Caki2 (cell line): ENCODE data around the gene DMWD. TPM values are rescaled to one million over a fixed set of nuclear protein-coding genes. Genes with fewer than 3 reads are reported as not detected.

Experiments
- total RNA-seq: library from RNA; depleted of rRNA; stranded (reverse); fragments of >200 nt; shearing (Covaris generic); gene quantifications from 2 replicates; pipeline ENCODE4 v1.2.3, GENCODE V29; 2014; ENCODE audit warnings: low replicate concordance; rRNA removed

Gene DMWD
- total RNA-seq, 1 experiment from 2014 or later, result 22.3 TPM

Other genes starting within 250 kb of the DMWD start
- gene OPA3, start 208.0 kb downstream of the DMWD start, total RNA-seq, result 9.4 and 14.1 TPM in 2 replicates
- not detected in 2 replicates for gene GPR4, start 190.6 kb downstream of the DMWD start, total RNA-seq
- 36.2 and 59.8 TPM in 2 replicates for gene EML2, start 153.4 kb downstream of the DMWD start, total RNA-seq
- 0.44 TPM in 1 of 2 replicates, not detected in the other for gene GIPR, start 124.6 kb downstream of the DMWD start, total RNA-seq
- 578 and 718 TPM in 2 replicates for gene SNRPD2, start 100.9 kb downstream of the DMWD start, total RNA-seq
- 31.2 and 35.6 TPM in 2 replicates for gene QPCTL, start 100.2 kb downstream of the DMWD start, total RNA-seq
- 21.0 and 22.0 TPM in 2 replicates for gene FBXO46, start 61.9 kb downstream of the DMWD start, total RNA-seq
- 0.35 TPM in 1 of 2 replicates, not detected in the other for gene MEIOSIN, start 59.4 kb downstream of the DMWD start, total RNA-seq
- gene SIX5, start 23.6 kb downstream of the DMWD start, total RNA-seq, result 14.3 and 15.2 TPM in 2 replicates
- gene DMPK, start 10.4 kb downstream of the DMWD start, total RNA-seq, result 4.8 and 9.1 TPM in 2 replicates
- not detected in 2 replicates for gene RSPH6A, start 22.5 kb upstream of the DMWD start, total RNA-seq
- 75.2 and 83.9 TPM in 2 replicates for gene SYMPK, start 70.3 kb upstream of the DMWD start, total RNA-seq
- 0.14 TPM in 1 of 2 replicates, not detected in the other for gene FOXA3, start 71.5 kb upstream of the DMWD start, total RNA-seq
- gene IRF2BP1, start 93.3 kb upstream of the DMWD start, total RNA-seq, result 42.5 and 60.5 TPM in 2 replicates
- gene MYPOP, start 109.8 kb upstream of the DMWD start, total RNA-seq, result 2.4 and 6.0 TPM in 2 replicates
- gene NANOS2, start 121.9 kb upstream of the DMWD start, total RNA-seq, result not detected in 2 replicates
- not detected in 2 replicates for gene NOVA2, start 181.0 kb upstream of the DMWD start, total RNA-seq
- 11.1 and 17.0 TPM in 2 replicates for gene CCDC61, start 202.6 kb upstream of the DMWD start, total RNA-seq
- gene PGLYRP1, start 230.2 kb upstream of the DMWD start, total RNA-seq, result not detected in 2 replicates
- gene IGFL4, start 248.2 kb upstream of the DMWD start, total RNA-seq, result not detected in 2 replicates